BJ (cell line): ENCODE data around the gene LRBA. TPM values are rescaled to one million over a fixed set of nuclear protein-coding genes. Genes with fewer than 3 reads are reported as not detected.

Source experiments
- CTCF ChIA-PET: fragments of 350-600 bp; formaldehyde crosslinking; extraction: SDS; loops from one replicate; lab custom pipeline; 2021; ENCODE audit warnings: antibody characterized with exemption, inconsistent platforms; lab: Yijun Ruan, JAX
- POLR2A ChIA-PET: fragments of 300-600 bp; sonication (Branson Sonifier 250); formaldehyde crosslinking; extraction: SDS; loops from one replicate; lab custom pipeline; 2021; ENCODE audit warnings: antibody characterized with exemption; lab: Charles Lee
- DNase-seq: peaks from one replicate; pipeline ENCODE4 v3.0.0-alpha.2; 2011; ENCODE audit warnings: low read depth
- H3K27me3 ChIP-seq: 2 replicates; pipeline ENCODE4 v1.6.0; 2011; ENCODE audit warnings: low read length; ENCODE audit not compliant: control insufficient read depth, insufficient read depth
- H3K36me3 ChIP-seq: 2 replicates; pipeline ENCODE4 v1.5.1; 2011; ENCODE audit warnings: low read length; ENCODE audit not compliant: control insufficient read depth, insufficient read depth
- H3K4me3 ChIP-seq: 2 replicates; pipeline ENCODE4 v1.5.1; 2011; ENCODE audit warnings: low read depth, mild to moderate bottlenecking, control low read depth, low read length
- polyA plus RNA-seq: library from polyadenylated mRNA; depleted of rRNA; stranded (reverse); fragments of >200 nt; gene quantifications from 2 replicates; pipeline ENCODE4 v1.2.3, GENCODE V29; 2011
- TF ChIP-seq, protein P1 (sequence below): IDR thresholded peaks from 2 replicates; pipeline ENCODE4 v1.5.1; 2011; ENCODE audit warnings: low read depth, mild to moderate bottlenecking, control low read depth, inconsistent platforms, low read length, moderate library complexity; ENCODE audit not compliant: insufficient read depth

Gene LRBA
- polyA plus RNA-seq, 1 experiment: 8.2 TPM

DNA sequence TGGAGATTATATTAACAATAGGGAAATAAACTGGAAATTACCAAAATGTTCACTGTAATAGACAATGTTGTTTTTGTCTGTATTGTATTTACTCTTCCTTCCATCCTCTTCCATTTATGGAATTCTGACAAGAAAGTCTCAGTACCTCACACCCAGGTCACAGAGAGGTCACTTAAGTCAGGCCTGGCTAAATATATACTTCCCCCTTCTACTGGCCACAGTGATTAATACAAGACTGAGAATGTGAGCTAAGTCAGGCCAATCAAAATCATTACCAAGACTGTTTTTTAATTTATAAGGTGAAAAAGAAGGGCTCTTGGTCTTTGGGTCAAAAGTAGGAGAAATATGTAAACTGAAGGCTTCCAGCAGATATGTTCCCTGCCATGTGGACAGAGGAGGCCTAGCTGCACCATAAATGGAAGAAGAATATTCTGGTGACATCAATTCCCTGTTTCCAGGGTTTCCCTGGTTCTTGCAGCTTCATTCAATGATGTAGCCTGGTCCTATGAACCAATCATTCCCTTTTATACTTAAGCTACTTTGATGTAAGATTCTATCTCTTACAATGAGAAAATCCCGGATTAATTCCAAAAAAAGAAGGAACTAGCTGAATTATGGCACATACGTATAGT, 64.3 kb downstream of the LRBA start:
- POLR2A ChIA-PET: no interaction called here
- CTCF ChIA-PET: interaction anchor here (1.4 to 1.7 kb wide), 2 partner anchors 9 to 11 kb away, joined by 3 to 5 read pairs; no protein-coding TSS in a partner anchor

DNA sequence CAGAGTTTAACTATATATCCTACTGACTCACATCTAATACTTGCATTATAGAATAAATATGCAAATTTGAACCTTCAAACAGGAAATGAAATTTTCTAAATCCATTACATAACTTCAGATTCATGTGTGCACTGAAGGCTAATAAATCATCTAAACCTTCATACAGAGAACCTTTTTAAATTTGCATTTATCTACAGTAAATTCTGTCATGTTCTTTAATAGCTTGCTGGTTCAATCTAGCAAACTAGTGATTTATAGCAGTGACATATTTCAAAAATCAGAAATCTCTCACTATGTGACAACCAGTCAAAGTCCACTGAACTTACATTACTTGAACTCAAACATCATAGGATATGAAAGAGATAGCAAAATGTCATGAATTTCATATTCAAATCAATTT, 65.1 kb downstream of the LRBA start:
- ChIA-PET CTCF (interaction anchor here (1.4 to 1.7 kb wide), 2 partner anchors 10 to 12 kb away, joined by 3 to 5 read pairs; no protein-coding TSS in a partner anchor), POLR2A (no interaction called here)
- H3K27me3 ChIP-seq: no peaks in the 10 kb centered on the region
- no peak for DNase-seq
- no peaks in the 10 kb centered on the region for H3K36me3 ChIP-seq
- TF ChIP-seq, protein P1, sequence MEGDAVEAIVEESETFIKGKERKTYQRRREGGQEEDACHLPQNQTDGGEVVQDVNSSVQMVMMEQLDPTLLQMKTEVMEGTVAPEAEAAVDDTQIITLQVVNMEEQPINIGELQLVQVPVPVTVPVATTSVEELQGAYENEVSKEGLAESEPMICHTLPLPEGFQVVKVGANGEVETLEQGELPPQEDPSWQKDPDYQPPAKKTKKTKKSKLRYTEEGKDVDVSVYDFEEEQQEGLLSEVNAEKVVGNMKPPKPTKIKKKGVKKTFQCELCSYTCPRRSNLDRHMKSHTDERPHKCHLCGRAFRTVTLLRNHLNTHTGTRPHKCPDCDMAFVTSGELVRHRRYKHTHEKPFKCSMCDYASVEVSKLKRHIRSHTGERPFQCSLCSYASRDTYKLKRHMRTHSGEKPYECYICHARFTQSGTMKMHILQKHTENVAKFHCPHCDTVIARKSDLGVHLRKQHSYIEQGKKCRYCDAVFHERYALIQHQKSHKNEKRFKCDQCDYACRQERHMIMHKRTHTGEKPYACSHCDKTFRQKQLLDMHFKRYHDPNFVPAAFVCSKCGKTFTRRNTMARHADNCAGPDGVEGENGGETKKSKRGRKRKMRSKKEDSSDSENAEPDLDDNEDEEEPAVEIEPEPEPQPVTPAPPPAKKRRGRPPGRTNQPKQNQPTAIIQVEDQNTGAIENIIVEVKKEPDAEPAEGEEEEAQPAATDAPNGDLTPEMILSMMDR: no peak
- H3K4me3 ChIP-seq: no peak overlapping the region

More for the DNA sequence above, 64.3 kb downstream of the LRBA start:
- Histone ChIP-seq H3K36me3 (no peaks in the 10 kb centered on the region), H3K27me3 (no peaks in the 10 kb centered on the region), H3K4me3 (no peak overlapping the region)
- TF ChIP-seq, protein P1: no peak
- no peak for DNase-seq

DNA sequence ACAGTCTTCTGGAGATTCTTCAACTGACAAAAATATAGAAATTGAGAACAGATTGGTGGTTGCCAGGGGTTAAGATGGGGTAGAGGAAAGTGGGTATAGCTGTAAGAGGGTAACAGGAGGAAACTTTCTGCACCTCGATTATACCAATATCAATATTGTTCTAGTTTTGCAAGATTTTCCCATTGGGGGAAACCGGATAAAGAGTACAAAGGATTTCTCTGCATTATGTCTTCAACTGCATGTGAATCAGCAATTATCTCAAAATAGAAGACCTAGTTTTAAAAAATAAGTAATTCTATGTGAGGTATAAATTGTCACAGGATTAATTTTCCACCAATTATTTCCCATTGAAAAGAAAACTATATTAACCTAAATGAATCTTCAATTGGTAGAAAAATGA, 65.7 kb downstream of the LRBA start:
- H3K27me3 ChIP-seq: no peaks in the 10 kb centered on the region
- TF ChIP-seq, protein P1: no peak
- H3K36me3 ChIP-seq: no peaks in the 10 kb centered on the region
- POLR2A ChIA-PET: no interaction called here
- H3K4me3 ChIP-seq: no peak overlapping the region
- no peak for DNase-seq
- CTCF ChIA-PET: interaction anchor here (1.1 kb wide), 1 partner anchor 12 kb away, joined by 4 read pairs; no protein-coding TSS in a partner anchor

DNA sequence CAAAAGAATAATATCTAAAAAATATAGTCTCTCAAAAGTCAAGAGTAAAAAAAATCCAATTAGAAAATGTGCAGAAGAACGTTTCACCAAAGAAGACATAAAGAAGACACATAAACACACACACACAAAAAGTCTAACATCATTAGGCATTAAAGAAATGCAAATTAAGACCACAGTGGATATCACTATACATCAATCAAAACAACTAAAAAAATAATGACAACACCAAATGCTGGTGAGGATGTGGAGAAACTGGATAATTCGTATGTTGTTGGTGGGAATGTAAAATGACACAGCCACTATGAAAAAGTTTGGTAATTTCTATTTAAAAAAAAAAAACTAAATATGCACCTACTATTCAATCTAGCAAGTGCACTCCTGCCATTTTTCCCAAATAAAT, 66.4 kb downstream of the LRBA start:
- ChIA-PET POLR2A (no interaction called here), CTCF (interaction anchor here (1.1 kb wide), 1 partner anchor 12 kb away, joined by 4 read pairs; no protein-coding TSS in a partner anchor)

DNA sequence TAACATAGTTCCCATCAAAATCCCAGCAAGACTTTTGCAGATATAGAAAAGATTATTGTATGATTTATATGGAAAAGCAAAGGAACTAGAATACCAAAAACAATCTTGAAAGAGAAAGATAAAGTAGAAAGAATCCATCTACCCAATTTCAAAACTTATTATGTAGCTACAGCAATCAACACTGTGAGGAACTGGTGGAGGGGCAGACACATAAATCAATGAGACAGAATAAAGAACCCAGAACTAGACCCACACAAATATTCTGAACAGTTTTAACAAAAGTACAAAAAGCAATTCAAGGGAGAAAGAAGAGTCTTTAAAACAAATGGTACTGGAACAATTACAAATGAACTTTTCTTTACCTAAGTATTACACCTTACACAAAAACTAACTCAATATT, 67.0 kb downstream of the LRBA start:
- Histone ChIP-seq H3K4me3 (no peak overlapping the region), H3K27me3 (no peaks in the 10 kb centered on the region), H3K36me3 (no peaks in the 10 kb centered on the region)
- CTCF ChIA-PET: interaction anchor here (1.1 kb wide), 1 partner anchor 13 kb away, joined by 4 read pairs; no protein-coding TSS in a partner anchor
- TF ChIP-seq, protein P1: no peak
- POLR2A ChIA-PET: no interaction called here
- DNase-seq: no peak

More for the DNA sequence above, 66.4 kb downstream of the LRBA start:
- H3K27me3 ChIP-seq: no peaks in the 10 kb centered on the region
- TF ChIP-seq, protein P1: no peak
- DNase-seq: no peak
- no peaks in the 10 kb centered on the region for H3K36me3 ChIP-seq
- H3K4me3 ChIP-seq: no peak overlapping the region
